ENCODE results near the gene USF3.

GRCh38 chr3:113631573-113631972 lies 64.9 kb downstream of the USF3 start:
- no peak for TF ChIP-seq CTCF (IDR thresholded peaks at IDR 0.05; ENCODE audit: poor library complexity, severe bottlenecking)
- no peak for TF ChIP-seq EZH2 (IDR thresholded peaks at IDR 0.05; ENCODE audit: borderline replicate concordance, insufficient read depth, low read length, poor library complexity, severe bottlenecking)
- no peak for TF ChIP-seq REST (IDR thresholded peaks at IDR 0.05; ENCODE audit: borderline replicate concordance)
- no peak for TF ChIP-seq RAD21 (conservative IDR thresholded peaks at IDR 0.05)
- TF ChIP-seq MXI1 (conservative IDR thresholded peaks at IDR 0.05; ENCODE audit: poor library complexity, severe bottlenecking): no peak

Data from neural cell (in vitro differentiated cells).